A549 (cell line): Measurements from ENCODE around the gene GPATCH4. TPM values are rescaled to one million over a fixed set of nuclear protein-coding genes. Genes with fewer than 3 reads are reported as not detected.

ENCODE experiments used
- ATAC-seq, 2 experiments: fragments of 200-7000 bp in 1 of 2; fragments of >200 bp in 1 of 2; cut with Nextera tagmentation in 1 of 2; cut with Tn5 transposase in 1 of 2; 3 replicates each; pipeline versions ENCODE4 v1.8.0 to v1.9.1; 2018 to 2020; ENCODE audit warnings: mild to moderate bottlenecking in 1 of 2, moderate library complexity in 1 of 2
- CTCF ChIA-PET: fragments of 300-600 bp; sonication (Branson Sonifier 250); formaldehyde crosslinking; extraction: SDS; loops from one replicate; lab custom pipeline; 2021; ENCODE audit warnings: antibody characterized with exemption, inconsistent platforms; lab: Yijun Ruan, JAX
- POLR2A ChIA-PET: fragments of 350-600 bp; formaldehyde crosslinking; extraction: SDS; loops from one replicate; lab custom pipeline; 2021; ENCODE audit warnings: antibody characterized with exemption, inconsistent platforms; lab: Yijun Ruan, JAX
- DNase-seq, 2 experiments: peaks; one replicate each; pipeline versions ENCODE4 v3.0.0 to v3.0.0-alpha.2; 2011 to 2016; ENCODE audit warnings: low read depth in 1 of 2, low spot score in 1 of 2
- FAIRE-seq: peaks from 2 replicates; lab custom pipeline; 2011; peaks lifted over from hg19 to GRCh38; lab: Jason Lieb, UNC
- H3K27ac ChIP-seq, 2 experiments: fragments of >200 bp; sonication (Bioruptor Twin); formaldehyde crosslinking; 3 replicates each; pipeline ENCODE4 v1.5.1; 2016 to 2017
- H3K4me1 ChIP-seq: fragments of >200 bp; sonication (Bioruptor Twin); formaldehyde crosslinking; 3 replicates; pipeline ENCODE4 v1.6.1; 2016
- H3K4me2 ChIP-seq: fragments of >200 bp; sonication (Bioruptor Twin); formaldehyde crosslinking; 3 replicates; pipeline ENCODE4 v1.6.1; 2016
- H3K4me3 ChIP-seq: fragments of >200 bp; sonication (Bioruptor Twin); formaldehyde crosslinking; 3 replicates; pipeline ENCODE4 v1.5.1; 2016
- H3K9me3 ChIP-seq: fragments of >200 bp; sonication (Bioruptor Twin); formaldehyde crosslinking; 3 replicates; pipeline ENCODE4 v1.6.1; 2016
- BHLHE40 ChIP-seq: IDR thresholded peaks from 2 replicates; pipeline ENCODE4 v1.6.1; 2012; ENCODE audit warnings: low read depth, low read length, inconsistent platforms
- HMGXB4 ChIP-seq: fragments of 250-450 bp; sonication (Bioruptor Pico); IDR thresholded peaks from 2 replicates; pipeline ENCODE4 v1.5.0; 2021; ENCODE audit warnings: mild to moderate bottlenecking, moderate library complexity, borderline replicate concordance
- HOXB5 ChIP-seq: fragments of 250-450 bp; sonication (Bioruptor Pico); IDR thresholded peaks from 2 replicates; pipeline ENCODE4 v1.5.0; 2020; ENCODE audit warnings: mild to moderate bottlenecking, moderate library complexity
- MAX ChIP-seq: IDR thresholded peaks from 2 replicates; pipeline ENCODE4 v1.6.1; 2012
- MAZ ChIP-seq: fragments of 150-350 bp; IDR thresholded peaks from 2 replicates; pipeline ENCODE4 v1.6.1; 2014; ENCODE audit warnings: antibody characterized with exemption, low read depth, low read length, borderline replicate concordance
- MYC ChIP-seq: IDR thresholded peaks from 2 replicates; pipeline ENCODE4 v1.6.1; 2012; ENCODE audit warnings: mild to moderate bottlenecking, inconsistent platforms, low read length, improper control_type of control experiment, borderline replicate concordance
- POLR2A ChIP-seq: IDR thresholded peaks from 2 replicates; pipeline ENCODE4 v1.6.1; 2012; ENCODE audit warnings: mild to moderate bottlenecking, low read length
- RAD21 ChIP-seq, 2 experiments: fragments of >200 bp in 1 of 2; sonication (Bioruptor Twin) in 1 of 2; formaldehyde crosslinking in 1 of 2; IDR thresholded peaks in 1 of 2; conservative IDR thresholded peaks in 1 of 2; 2 replicates in 1 of 2; 3 replicates in 1 of 2; pipeline ENCODE4 v1.6.1; 2012 to 2018; ENCODE audit warnings: inconsistent platforms in 1 of 2
- RARB ChIP-seq: fragments of 250-450 bp; sonication (Bioruptor Pico); IDR thresholded peaks from 2 replicates; pipeline ENCODE4 v1.8.0; 2021; ENCODE audit warnings: mild to moderate bottlenecking, moderate library complexity
- SMC3 ChIP-seq: fragments of >200 bp; sonication (Bioruptor Twin); formaldehyde crosslinking; IDR thresholded peaks from 3 replicates; pipeline ENCODE4 v1.6.1; 2018; ENCODE audit warnings: inconsistent platforms
- WGBS: methylation state at CpG from one replicate; pipeline ENCODE4 v1.1.6; 2017; ENCODE audit errors: missing lambda C conversion rate; 5-methylcytosine and 5-hydroxymethylcytosine counted together
- polyA plus RNA-seq, 4 experiments: library from polyadenylated mRNA; depleted of rRNA in 3 of 4; stranded (reverse); fragments of >200 nt; fragmentation: RNase III in 1 of 4; extraction: RNeasy Plus Mini Kit Qiagen cat#74134 plus additional on column Dnase treatment in 1 of 4; gene quantifications; 2 replicates in 3 of 4; 3 replicates in 1 of 4; pipeline ENCODE4 v1.2.3, GENCODE V29; 2011 to 2017
- TF ChIP-seq, protein P1 (sequence below): fragments of 200-600 bp; sonication (generic); IDR thresholded peaks from 2 replicates; pipeline ENCODE4 v1.6.1; 2016; ENCODE audit warnings: antibody characterized with exemption, mild to moderate bottlenecking, moderate library complexity
- TF ChIP-seq, protein P2 (sequence below): fragments of >200 bp; sonication (Bioruptor Twin); formaldehyde crosslinking; IDR thresholded peaks from 3 replicates; pipeline ENCODE4 v1.5.1; 2016
- TF ChIP-seq, protein P3 (sequence below): fragments of 450-650 bp; IDR thresholded peaks from 2 replicates; pipeline ENCODE4 v1.6.1; 2014; ENCODE audit warnings: antibody characterized with exemption

GPATCH4 gene
- polyA plus RNA-seq, 2 of the 4 experiments (the other 2 are of a cell fraction) = 68.1 to 85.2 TPM

DNA sequence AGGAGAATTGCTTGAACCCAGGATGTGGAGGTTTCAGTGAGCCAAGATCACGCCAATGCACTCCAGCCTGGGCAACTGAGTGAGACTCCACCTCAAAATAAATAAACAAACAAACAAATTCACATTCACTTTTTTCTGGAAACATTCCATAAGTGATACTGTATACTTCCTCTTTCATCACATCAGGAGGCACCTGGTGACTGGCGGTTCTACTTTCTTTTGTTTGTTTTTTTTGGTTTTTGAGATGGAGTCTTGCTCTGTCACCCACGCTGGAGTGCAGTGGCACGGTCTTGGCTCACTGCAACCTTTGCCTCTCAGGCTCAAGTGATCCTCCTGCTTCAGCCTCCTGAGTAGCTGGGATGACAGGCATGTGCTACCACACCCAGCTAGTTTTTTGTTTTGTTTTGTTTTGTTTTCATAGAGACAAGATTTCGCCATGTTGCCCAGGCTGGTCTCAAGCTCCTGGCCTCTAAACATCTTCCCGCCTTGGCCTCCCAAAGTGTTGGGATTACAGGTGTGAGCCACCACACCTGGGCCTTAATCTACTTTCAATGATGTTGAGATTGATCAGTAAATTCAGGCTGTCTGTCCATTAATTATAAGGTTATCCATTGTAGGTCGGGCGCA, 28.7 kb upstream of the GPATCH4 start:
- FAIRE-seq (no peak), ATAC-seq (no peak), DNase-seq (no peak)
- no peaks in the 10 kb centered on the region for H3K9me3 ChIP-seq
- H3K4me1 ChIP-seq = peaks cover 8% of the 10 kb centered on the region
- no peak overlapping the region for H3K27ac ChIP-seq
- TF ChIP-seq HMGXB4 (CRISPR knock-in tag) (no peak), RARB (no peak), POLR2A (no peak), BHLHE40 (no peak), MAZ (no peak)
- H3K4me3 ChIP-seq = no peak overlapping the region
- POLR2A ChIA-PET = no interaction called here
- CTCF ChIA-PET = interaction anchor here (1.2 to 25.7 kb wide), 8 partner anchors 10 to 96 kb away, joined by 4 to 495 read pairs (median 50); partner anchors contain the start of genes BCAN, CRABP2 and NES
- 77% methylated on average over 8 of the region's 8 CpGs for WGBS
- H3K4me2 ChIP-seq = no peak overlapping the region

- ATAC-seq (peak; percentile 23 to 28; a peak in 4 of 6 replicates), FAIRE-seq (no peak), DNase-seq (peak; percentile 57 to 68)
- TF ChIP-seq POLR2A = no peak
- TF ChIP-seq, protein P1, sequence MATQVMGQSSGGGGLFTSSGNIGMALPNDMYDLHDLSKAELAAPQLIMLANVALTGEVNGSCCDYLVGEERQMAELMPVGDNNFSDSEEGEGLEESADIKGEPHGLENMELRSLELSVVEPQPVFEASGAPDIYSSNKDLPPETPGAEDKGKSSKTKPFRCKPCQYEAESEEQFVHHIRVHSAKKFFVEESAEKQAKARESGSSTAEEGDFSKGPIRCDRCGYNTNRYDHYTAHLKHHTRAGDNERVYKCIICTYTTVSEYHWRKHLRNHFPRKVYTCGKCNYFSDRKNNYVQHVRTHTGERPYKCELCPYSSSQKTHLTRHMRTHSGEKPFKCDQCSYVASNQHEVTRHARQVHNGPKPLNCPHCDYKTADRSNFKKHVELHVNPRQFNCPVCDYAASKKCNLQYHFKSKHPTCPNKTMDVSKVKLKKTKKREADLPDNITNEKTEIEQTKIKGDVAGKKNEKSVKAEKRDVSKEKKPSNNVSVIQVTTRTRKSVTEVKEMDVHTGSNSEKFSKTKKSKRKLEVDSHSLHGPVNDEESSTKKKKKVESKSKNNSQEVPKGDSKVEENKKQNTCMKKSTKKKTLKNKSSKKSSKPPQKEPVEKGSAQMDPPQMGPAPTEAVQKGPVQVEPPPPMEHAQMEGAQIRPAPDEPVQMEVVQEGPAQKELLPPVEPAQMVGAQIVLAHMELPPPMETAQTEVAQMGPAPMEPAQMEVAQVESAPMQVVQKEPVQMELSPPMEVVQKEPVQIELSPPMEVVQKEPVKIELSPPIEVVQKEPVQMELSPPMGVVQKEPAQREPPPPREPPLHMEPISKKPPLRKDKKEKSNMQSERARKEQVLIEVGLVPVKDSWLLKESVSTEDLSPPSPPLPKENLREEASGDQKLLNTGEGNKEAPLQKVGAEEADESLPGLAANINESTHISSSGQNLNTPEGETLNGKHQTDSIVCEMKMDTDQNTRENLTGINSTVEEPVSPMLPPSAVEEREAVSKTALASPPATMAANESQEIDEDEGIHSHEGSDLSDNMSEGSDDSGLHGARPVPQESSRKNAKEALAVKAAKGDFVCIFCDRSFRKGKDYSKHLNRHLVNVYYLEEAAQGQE = peak; percentile 69; the same call in 1 of the 2 replicates
- TF ChIP-seq, protein P2, sequence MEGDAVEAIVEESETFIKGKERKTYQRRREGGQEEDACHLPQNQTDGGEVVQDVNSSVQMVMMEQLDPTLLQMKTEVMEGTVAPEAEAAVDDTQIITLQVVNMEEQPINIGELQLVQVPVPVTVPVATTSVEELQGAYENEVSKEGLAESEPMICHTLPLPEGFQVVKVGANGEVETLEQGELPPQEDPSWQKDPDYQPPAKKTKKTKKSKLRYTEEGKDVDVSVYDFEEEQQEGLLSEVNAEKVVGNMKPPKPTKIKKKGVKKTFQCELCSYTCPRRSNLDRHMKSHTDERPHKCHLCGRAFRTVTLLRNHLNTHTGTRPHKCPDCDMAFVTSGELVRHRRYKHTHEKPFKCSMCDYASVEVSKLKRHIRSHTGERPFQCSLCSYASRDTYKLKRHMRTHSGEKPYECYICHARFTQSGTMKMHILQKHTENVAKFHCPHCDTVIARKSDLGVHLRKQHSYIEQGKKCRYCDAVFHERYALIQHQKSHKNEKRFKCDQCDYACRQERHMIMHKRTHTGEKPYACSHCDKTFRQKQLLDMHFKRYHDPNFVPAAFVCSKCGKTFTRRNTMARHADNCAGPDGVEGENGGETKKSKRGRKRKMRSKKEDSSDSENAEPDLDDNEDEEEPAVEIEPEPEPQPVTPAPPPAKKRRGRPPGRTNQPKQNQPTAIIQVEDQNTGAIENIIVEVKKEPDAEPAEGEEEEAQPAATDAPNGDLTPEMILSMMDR = peak; percentile 70
- no peak for TF ChIP-seq MYC
- TF ChIP-seq SMC3 = peak; percentile 47; the same call in 2 of the 3 replicates
- TF ChIP-seq, protein P3, sequence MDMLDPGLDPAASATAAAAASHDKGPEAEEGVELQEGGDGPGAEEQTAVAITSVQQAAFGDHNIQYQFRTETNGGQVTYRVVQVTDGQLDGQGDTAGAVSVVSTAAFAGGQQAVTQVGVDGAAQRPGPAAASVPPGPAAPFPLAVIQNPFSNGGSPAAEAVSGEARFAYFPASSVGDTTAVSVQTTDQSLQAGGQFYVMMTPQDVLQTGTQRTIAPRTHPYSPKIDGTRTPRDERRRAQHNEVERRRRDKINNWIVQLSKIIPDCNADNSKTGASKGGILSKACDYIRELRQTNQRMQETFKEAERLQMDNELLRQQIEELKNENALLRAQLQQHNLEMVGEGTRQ = peak; percentile 42
- TF ChIP-seq MAX = peak; percentile 52
- peak; percentile 41 to 65; a peak in 3 of 5 replicates for TF ChIP-seq RAD21 (conservative IDR thresholded peaks at IDR 0.05 in 1 of 2, IDR thresholded peaks at IDR 0.05 in 1 of 2)
- TF ChIP-seq HOXB5 (CRISPR knock-in tag) = no peak
- Histone ChIP-seq H3K27ac (no peak overlapping the region), H3K4me3 (no peak overlapping the region), H3K9me3 (no peaks in the 10 kb centered on the region), H3K4me1 (peaks cover 12% of the 10 kb centered on the region), H3K4me2 (no peak overlapping the region)
- 89% methylated on average over 2 of the region's 2 CpGs for WGBS
- POLR2A ChIA-PET = interaction anchor here (0.6 kb wide), 1 partner anchor 352 kb away, joined by 3 read pairs; no protein-coding TSS in a partner anchor
- CTCF ChIA-PET = interaction anchor here (0.6 to 25.7 kb wide), 40 partner anchors 13 to 581 kb away, joined by 3 to 495 read pairs (median 3); partner anchors contain the start of genes BCAN, CRABP2, HAPLN2 and METTL25B
Observed at GRCh38 chr1:156627313-156627880, 26.1 kb upstream of the GPATCH4 start.
